GM18498 (cell line): ENCODE data around the gene DNAH2.
"Not testable (repeated sequence)": the region's sequence is repeated elsewhere in the genome, so short reads cannot be mapped to it uniquely, and the experiment has no call there.

ENCODE experiments used
- ATAC-seq: cut with Tn5 transposase; IDR thresholded peaks from one replicate; pipeline ENCODE4 v1.9.1; 2021; ENCODE audit warnings: mild to moderate bottlenecking, moderate library complexity; ENCODE audit not compliant: unreplicated experiment

The DNAH2 gene

DNA sequence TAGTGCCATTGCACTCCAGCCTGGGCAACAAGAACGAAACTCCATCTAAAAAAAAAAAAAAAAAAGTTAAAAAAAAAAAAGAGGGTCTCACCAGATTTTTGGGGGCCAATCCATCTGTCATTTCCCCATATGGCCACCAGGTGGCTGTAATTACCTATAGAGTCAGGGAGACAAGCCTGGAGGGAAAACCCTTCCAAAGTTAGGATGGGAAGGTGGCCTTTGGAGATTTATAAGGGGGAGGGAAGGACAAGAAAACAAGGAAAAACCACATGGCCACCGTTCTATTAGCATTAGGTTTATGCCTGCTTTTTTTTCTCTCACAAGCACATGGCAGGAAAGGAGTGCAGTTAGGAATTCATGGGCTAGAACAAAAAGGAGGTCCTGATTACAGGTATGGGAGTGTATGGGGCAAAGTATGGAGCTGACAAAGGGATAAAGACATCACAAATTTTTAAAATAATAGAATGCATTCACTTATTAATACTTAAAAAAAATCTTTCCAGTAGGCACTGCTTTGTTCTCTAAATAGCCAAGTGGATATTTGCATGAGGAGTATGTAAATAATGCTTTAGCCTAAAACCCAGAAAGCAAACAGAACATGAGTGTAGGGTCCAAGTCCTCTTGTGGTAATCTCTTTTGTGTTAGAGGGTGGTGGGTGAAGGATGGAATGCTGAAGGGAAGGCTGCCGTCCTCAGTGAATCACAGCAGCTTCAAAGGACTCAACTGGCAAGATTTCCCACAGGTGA lies 145.3 kb downstream of the DNAH2 start:
- ATAC-seq, result no peak

DNA sequence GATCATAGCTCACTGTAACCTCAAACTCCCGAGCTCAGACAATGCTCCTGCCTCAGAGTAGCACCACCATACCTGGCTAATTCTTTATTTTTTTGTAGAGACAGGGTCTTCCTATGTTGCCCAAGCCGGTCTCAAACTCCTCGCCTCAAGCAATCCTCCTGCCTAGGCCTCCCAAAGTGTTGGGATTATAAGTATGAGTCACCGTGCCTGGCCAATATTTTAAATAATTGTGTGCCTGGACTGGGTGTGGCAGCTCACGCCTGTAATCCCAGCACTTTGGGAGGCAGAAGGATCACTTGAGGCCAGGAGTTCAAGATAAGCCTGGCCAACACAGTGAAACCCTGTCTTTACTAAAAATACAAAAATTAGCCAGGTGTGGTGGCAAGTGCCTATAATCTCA lies 146.8 kb downstream of the DNAH2 start:
- ATAC-seq, result not testable (repeated sequence)

DNA sequence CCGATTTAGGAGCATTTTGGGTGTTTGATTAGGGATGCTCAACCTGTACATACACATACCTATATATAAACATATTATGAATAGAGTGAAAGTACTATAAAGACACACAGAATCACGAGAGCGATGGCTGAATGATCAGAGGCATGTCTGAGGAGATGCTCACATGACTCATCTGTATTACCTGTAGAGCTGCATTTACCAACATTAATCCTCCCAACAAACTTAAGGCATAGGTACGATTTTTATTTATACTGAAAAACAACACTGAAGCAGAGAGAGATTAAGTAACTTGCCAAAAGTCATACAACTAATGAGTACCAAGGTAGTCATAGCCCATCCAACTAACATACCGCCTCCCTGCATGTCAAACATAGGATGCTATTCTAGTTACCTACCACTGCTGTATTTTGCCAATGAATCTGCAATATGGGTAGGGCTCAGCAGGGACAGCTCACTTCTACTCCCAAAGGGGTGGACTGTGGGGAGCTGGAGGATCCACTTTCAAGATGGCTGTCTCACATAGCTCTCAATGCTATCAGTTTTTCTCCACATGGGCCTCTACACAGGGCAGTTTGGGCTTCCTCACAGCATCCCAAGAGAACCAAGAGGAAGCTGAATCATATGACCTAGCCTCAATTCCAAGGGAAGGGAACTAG lies 147.6 kb downstream of the DNAH2 start:
- no peak for ATAC-seq

DNA sequence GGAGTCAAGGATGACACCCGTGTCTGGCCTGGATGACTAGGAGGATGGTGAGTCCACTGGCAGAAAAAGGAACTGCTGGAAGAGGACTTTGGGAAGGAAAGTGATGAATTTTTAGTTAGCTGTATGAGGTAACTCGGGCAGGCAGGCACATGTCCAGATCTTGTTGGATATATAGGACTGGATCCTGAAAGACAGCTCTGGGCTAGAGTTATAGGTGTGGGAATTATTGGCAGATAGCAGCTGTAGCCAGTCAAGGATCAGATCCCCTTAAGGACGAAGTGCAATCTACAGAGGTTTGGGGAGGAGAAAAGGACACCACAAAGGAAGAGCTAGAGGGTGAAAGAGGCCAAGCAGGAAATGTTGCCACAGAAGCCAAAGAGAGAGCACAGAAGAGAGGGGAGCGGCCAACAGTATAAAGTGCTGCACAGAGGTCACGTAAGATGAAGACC lies 150.4 kb downstream of the DNAH2 start:
- ATAC-seq, result no peak

GRCh38 chr17:7873051-7873450 lies 155.5 kb downstream of the DNAH2 start:
- ATAC-seq, result no peak

- no peak for ATAC-seq
These were observed 158.3 kb downstream of the DNAH2 start for GRCh38 chr17:7875804-7876370.

DNA sequence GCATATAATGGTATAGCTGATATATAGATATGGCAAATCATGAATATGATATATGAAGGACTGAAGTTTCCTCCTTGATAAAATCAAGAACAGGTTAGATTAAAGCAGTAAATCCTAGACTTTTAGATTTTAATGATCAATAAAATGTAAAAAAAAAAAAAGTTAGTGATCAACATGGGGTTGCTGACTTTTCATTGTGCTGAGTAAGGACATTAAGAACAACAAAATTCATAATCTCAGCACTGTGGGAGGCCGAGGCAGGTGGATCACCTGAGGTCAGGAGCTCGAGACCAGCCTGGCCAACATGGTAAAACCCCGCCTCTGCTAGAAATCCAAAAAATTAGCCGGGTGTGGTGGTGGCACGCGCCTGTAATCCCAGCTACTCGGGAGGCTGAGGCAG lies 160.7 kb downstream of the DNAH2 start:
- no peak for ATAC-seq

GRCh38 chr17:7880076-7880868 lies 162.7 kb downstream of the DNAH2 start:
- no peak for ATAC-seq

- ATAC-seq, result no peak
These were observed 163.9 kb downstream of the DNAH2 start for GRCh38 chr17:7881276-7882054.

- no peak for ATAC-seq
These were observed 164.5 kb downstream of the DNAH2 start for GRCh38 chr17:7882068-7882467.

- ATAC-seq, result no peak
These were observed 165.1 kb downstream of the DNAH2 start for GRCh38 chr17:7882629-7883028.
